OCI-LY7 (cell line): ENCODE measurements around the gene HIVEP3. TPM values are rescaled to one million over a fixed set of nuclear protein-coding genes. Genes with fewer than 3 reads are reported as not detected.
A peak's percentile ranks its signal among the peaks of the same experiment; 100 is the strongest.

ENCODE experiments used
- BruUV-seq: library from RNA; stranded (reverse); fragments of 400-500 nt; replicated peaks from 2 replicates; lab custom pipeline; 2021; lab: Mats Ljungman, UMichigan
- CTCF ChIA-PET: fragments of 300-600 bp; sonication (Branson Sonifier 250); formaldehyde crosslinking; loops from one replicate; lab custom pipeline; 2022; ENCODE audit warnings: antibody characterized with exemption; ENCODE audit not compliant: unreplicated experiment; lab: Charles Lee
- POLR2A ChIA-PET: fragments of 300-600 bp; sonication (Branson Sonifier 250); formaldehyde crosslinking; loops from one replicate; lab custom pipeline; 2022; ENCODE audit warnings: antibody characterized with exemption; lab: Charles Lee
- DNase-seq: peaks from one replicate; pipeline ENCODE4 v3.0.0-alpha.2; 2015; ENCODE audit warnings: low spot score
- H2AFZ ChIP-seq: fragments of 200-600 bp; sonication (generic), shearing (Covaris generic); 2 replicates; pipeline ENCODE4 v1.6.1; 2014; ENCODE audit warnings: mild to moderate bottlenecking, antibody characterized with exemption, low read length, moderate library complexity
- H3K27ac ChIP-seq: fragments of 200-600 bp; sonication (generic); 2 replicates; pipeline ENCODE4 v1.5.1; 2014; ENCODE audit warnings: mixed run types, low read depth, mild to moderate bottlenecking, moderate library complexity, low read length, inconsistent platforms; ENCODE audit not compliant: poor library complexity, severe bottlenecking
- H3K36me3 ChIP-seq: fragments of 200-600 bp; sonication (generic); 2 replicates; pipeline ENCODE4 v1.6.1; 2014; ENCODE audit warnings: mild to moderate bottlenecking, antibody characterized with exemption, low read length, moderate library complexity, mixed read lengths; ENCODE audit not compliant: insufficient read depth
- H3K4me1 ChIP-seq: fragments of 200-600 bp; sonication (generic); 2 replicates; pipeline ENCODE4 v1.5.1; 2014; ENCODE audit warnings: mild to moderate bottlenecking, low read length; ENCODE audit not compliant: insufficient read depth, poor library complexity, severe bottlenecking
- H3K4me2 ChIP-seq: fragments of 200-600 bp; sonication (generic); 2 replicates; pipeline ENCODE4 v1.6.1; 2014; ENCODE audit warnings: mild to moderate bottlenecking, low read length
- H3K4me3 ChIP-seq: fragments of 200-600 bp; sonication (generic); 2 replicates; pipeline ENCODE4 v1.5.1; 2014; ENCODE audit warnings: mild to moderate bottlenecking, low read depth, low read length; ENCODE audit not compliant: poor library complexity, severe bottlenecking
- H3K79me2 ChIP-seq: fragments of 200-600 bp; sonication (generic); 2 replicates; pipeline ENCODE4 v1.6.1; 2016; ENCODE audit warnings: low read depth, mild to moderate bottlenecking, low read length, moderate library complexity, mixed read lengths; ENCODE audit not compliant: insufficient read depth
- H3K9me2 ChIP-seq: fragments of 200-600 bp; sonication (generic); 2 replicates; pipeline ENCODE4 v1.6.1; 2016; ENCODE audit warnings: mild to moderate bottlenecking, low read length, mixed read lengths; ENCODE audit not compliant: insufficient read depth
- H3K9me3 ChIP-seq: fragments of 200-600 bp; sonication (generic); 2 replicates; pipeline ENCODE4 v1.6.1; 2014; ENCODE audit warnings: mild to moderate bottlenecking, mixed run types, low read length, mixed read lengths
- H4K20me1 ChIP-seq: fragments of 200-600 bp; sonication (generic); 2 replicates; pipeline ENCODE4 v1.6.1; 2014; ENCODE audit warnings: mild to moderate bottlenecking, antibody characterized with exemption, low read length, moderate library complexity, mixed read lengths; ENCODE audit not compliant: insufficient read depth
- CTCF ChIP-seq: fragments of 200-600 bp; sonication (generic); conservative IDR thresholded peaks from 2 replicates; pipeline ENCODE4 v1.5.1; 2014; ENCODE audit warnings: mild to moderate bottlenecking, antibody characterized with exemption, low read length, moderate library complexity, mixed read lengths
- EZH2phosphoT487 ChIP-seq: fragments of 200-600 bp; sonication (generic); IDR thresholded peaks from 2 replicates; pipeline ENCODE4 v1.6.1; 2018; ENCODE audit warnings: low read depth, borderline replicate concordance, mild to moderate bottlenecking, mixed run types, antibody characterized with exemption, low read length, moderate library complexity, mixed read lengths
- intact Hi-C: fragments of 100-400 bp; cut with micrococcal nuclease; formaldehyde crosslinking; loops from one replicate; pipeline ENCODE4 v1.10.0; 2022; ENCODE audit not compliant: unreplicated experiment
- total RNA-seq, 2 experiments: library from RNA; depleted of rRNA in 1 of 2; stranded (reverse); fragments of >200 nt in 1 of 2; shearing (Covaris generic) in 1 of 2; gene quantifications; 2 replicates each; pipeline ENCODE4 v1.2.3, GENCODE V29; 2014 to 2022

Gene HIVEP3
- total RNA-seq, 2 experiments from 2014 or later: 0.53 to 0.60 TPM

DNA sequence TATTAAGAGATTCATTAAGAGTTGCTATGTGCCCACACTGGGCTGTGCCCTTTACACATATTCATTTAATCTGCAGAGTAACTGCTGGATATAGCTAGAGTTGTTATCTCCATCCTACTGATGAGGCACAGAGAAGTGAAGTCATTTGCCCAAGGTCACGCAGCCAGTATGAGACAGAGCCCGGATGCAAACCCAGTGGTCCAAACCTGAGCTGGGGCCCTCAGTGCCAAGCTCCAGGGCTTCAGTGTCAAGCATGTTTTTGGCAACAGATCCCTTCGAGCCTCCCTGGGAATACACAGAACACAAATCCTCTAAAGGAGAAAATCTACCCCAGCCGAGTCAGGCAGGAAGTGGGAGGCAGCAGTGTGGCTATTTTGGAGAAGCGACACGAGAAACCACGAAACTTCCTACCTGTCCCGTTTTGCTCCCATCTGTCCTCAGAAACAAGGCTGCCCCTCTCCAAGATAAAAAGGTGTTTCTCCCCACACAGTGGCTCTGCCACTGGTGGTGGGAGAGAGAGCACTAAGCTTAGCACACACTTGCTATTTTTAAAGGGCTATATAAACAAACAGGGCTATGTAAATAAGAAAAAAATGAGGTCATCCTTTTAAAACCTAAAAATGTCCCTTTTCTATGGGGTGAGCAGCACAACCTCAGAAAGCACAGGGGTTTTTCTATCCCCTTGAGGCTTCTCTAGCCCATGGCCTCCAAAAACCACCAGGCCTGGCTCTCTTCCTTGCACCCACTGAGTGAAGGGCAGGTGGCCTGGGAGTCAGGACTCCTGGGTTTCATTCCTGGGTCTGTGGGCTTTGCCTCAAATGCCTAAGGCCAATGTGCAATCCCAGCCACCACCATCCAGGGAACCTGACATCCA, 295.6 kb downstream of the HIVEP3 start:
- Histone ChIP-seq H3K4me1 (peaks cover 14% of the 10 kb centered on the region), H3K27ac (no peak overlapping the region), H3K4me2 (peak overlapping the region; percentile 37), H3K79me2 (no peaks in the 10 kb centered on the region), H3K9me2 (no peaks in the 10 kb centered on the region), H3K9me3 (no peaks in the 10 kb centered on the region), H3K36me3 (no peaks in the 10 kb centered on the region), H4K20me1 (no peaks in the 10 kb centered on the region), H2AFZ (peak overlapping the region; percentile 29), H3K4me3 (no peak overlapping the region)
- CTCF ChIA-PET: no interaction called here
- POLR2A ChIA-PET: no interaction called here
- no peak for DNase-seq
- no peak for TF ChIP-seq CTCF
- no peak for TF ChIP-seq EZH2phosphoT487
- intact Hi-C loops: no loop called here
- BruUV-seq: no TSS peak

DNA sequence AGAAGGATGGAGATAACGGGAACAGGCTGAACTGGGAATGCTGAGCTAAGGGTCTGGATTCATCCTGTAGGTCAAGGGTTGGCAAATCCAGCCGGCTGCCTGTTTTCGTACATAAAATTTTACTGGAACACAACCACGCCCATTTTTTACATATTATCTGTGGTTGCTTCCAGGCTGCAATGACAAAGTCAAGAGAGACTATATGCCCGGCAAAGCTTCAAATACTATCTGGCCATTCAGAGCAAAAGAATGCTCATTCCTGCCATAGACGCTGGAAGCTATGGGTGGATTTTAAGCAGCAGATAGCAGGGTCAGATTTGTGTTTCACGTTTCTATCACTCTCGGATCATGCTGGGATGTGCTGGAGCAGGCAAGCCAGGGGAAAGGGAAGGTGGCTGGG, 296.3 kb downstream of the HIVEP3 start:
- Histone ChIP-seq H3K4me1 (peaks cover 14% of the 10 kb centered on the region), H3K9me3 (no peaks in the 10 kb centered on the region), H3K4me3 (no peak overlapping the region), H3K4me2 (peak overlapping the region; percentile 37; the same call in 1 of the 2 replicates), H3K36me3 (no peaks in the 10 kb centered on the region), H2AFZ (no peak overlapping the region), H3K79me2 (no peaks in the 10 kb centered on the region), H4K20me1 (no peaks in the 10 kb centered on the region), H3K27ac (no peak overlapping the region), H3K9me2 (no peaks in the 10 kb centered on the region)
- POLR2A ChIA-PET: no interaction called here
- CTCF ChIA-PET: no interaction called here
- TF ChIP-seq CTCF (no peak), EZH2phosphoT487 (no peak)
- BruUV-seq: no TSS peak
- intact Hi-C loops: no loop called here
- no peak for DNase-seq

- Histone ChIP-seq H3K4me2 (no peak overlapping the region), H3K4me3 (no peak overlapping the region), H3K27ac (no peak overlapping the region), H4K20me1 (no peaks in the 10 kb centered on the region), H3K9me2 (no peaks in the 10 kb centered on the region), H3K79me2 (no peaks in the 10 kb centered on the region), H3K9me3 (no peaks in the 10 kb centered on the region), H3K36me3 (no peaks in the 10 kb centered on the region), H3K4me1 (peaks cover 14% of the 10 kb centered on the region), H2AFZ (no peak overlapping the region)
- no TSS peak for BruUV-seq
- ChIA-PET CTCF (no interaction called here), POLR2A (no interaction called here)
- intact Hi-C loops: no loop called here
- DNase-seq: no peak
- TF ChIP-seq CTCF (no peak), EZH2phosphoT487 (no peak)
These were observed 296.9 kb downstream of the HIVEP3 start for GRCh38 chr1:41621791-41622190.
